HEK293 (cell line): Measurements from ENCODE around the gene HPF1.

Experiments
- PRDM4 ChIP-seq: fragments of 450-650 bp; formaldehyde crosslinking; IDR thresholded peaks from 2 replicates; pipeline ENCODE4 v1.5.1; 2017; ENCODE audit warnings: missing biosample characterization, missing genetic modification characterization
- SP3 ChIP-seq: fragments of 450-650 bp; formaldehyde crosslinking; IDR thresholded peaks from 2 replicates; pipeline ENCODE4 v1.5.1; 2016; ENCODE audit warnings: missing biosample characterization, missing genetic modification characterization
- ZNF121 ChIP-seq: fragments of 450-650 bp; formaldehyde crosslinking; IDR thresholded peaks from 2 replicates; pipeline ENCODE4 v1.5.1; 2016; ENCODE audit warnings: missing biosample characterization, missing genetic modification characterization
- ZNF324 ChIP-seq: fragments of 450-650 bp; formaldehyde crosslinking; IDR thresholded peaks from 2 replicates; pipeline ENCODE4 v1.5.1; 2016; ENCODE audit warnings: missing biosample characterization, missing genetic modification characterization
- ZNF449 ChIP-seq: fragments of 450-650 bp; formaldehyde crosslinking; IDR thresholded peaks from 2 replicates; pipeline ENCODE4 v1.5.1; 2017; ENCODE audit warnings: missing biosample characterization, mild to moderate bottlenecking, missing genetic modification characterization, moderate library complexity
- ZSCAN30 ChIP-seq: fragments of 450-650 bp; IDR thresholded peaks from 2 replicates; pipeline ENCODE4 v1.5.1; 2018; ENCODE audit warnings: missing biosample characterization, mild to moderate bottlenecking, missing genetic modification characterization, moderate library complexity
- TF ChIP-seq, protein P1 (sequence below): fragments of 450-650 bp; formaldehyde crosslinking; IDR thresholded peaks from 2 replicates; pipeline ENCODE4 v1.5.1; 2016; ENCODE audit warnings: missing biosample characterization, missing genetic modification characterization, borderline replicate concordance
- TF ChIP-seq, protein P2 (sequence below): fragments of 450-650 bp; IDR thresholded peaks from 2 replicates; pipeline ENCODE4 v1.5.1; 2018; ENCODE audit warnings: missing biosample characterization, missing genetic modification characterization
- TF ChIP-seq, protein P3 (sequence below): fragments of 450-650 bp; formaldehyde crosslinking; IDR thresholded peaks from 2 replicates; pipeline ENCODE4 v1.5.1; 2016; ENCODE audit warnings: missing biosample characterization, missing genetic modification characterization

DNA sequence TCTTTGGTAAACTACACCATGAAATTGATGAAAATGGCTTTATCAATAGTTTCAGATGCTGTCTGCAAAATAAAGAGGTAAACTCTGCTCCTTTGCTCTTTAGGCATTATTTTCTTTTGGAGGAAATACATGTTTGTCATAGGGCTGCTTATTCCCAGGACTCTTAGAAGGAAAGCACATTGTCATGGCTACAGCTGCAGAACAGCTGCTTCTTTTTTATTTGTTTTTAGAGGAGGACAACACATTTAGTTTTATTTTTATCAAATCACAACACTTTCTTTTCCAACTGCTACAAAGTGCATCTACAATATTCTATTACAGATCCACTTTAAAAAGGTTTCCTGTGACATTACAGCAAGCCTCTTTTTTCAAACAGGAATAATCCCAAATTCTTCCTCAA is 12.7 kb upstream of the HPF1 start:
- TF ChIP-seq, protein P1, sequence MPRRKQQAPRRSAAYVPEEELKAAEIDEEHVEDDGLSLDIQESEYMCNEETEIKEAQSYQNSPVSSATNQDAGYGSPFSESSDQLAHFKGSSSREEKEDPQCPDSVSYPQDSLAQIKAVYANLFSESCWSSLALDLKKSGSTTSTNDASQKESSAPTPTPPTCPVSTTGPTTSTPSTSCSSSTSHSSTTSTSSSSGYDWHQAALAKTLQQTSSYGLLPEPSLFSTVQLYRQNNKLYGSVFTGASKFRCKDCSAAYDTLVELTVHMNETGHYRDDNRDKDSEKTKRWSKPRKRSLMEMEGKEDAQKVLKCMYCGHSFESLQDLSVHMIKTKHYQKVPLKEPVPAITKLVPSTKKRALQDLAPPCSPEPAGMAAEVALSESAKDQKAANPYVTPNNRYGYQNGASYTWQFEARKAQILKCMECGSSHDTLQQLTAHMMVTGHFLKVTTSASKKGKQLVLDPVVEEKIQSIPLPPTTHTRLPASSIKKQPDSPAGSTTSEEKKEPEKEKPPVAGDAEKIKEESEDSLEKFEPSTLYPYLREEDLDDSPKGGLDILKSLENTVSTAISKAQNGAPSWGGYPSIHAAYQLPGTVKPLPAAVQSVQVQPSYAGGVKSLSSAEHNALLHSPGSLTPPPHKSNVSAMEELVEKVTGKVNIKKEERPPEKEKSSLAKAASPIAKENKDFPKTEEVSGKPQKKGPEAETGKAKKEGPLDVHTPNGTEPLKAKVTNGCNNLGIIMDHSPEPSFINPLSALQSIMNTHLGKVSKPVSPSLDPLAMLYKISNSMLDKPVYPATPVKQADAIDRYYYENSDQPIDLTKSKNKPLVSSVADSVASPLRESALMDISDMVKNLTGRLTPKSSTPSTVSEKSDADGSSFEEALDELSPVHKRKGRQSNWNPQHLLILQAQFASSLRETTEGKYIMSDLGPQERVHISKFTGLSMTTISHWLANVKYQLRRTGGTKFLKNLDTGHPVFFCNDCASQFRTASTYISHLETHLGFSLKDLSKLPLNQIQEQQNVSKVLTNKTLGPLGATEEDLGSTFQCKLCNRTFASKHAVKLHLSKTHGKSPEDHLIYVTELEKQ = no peak
- TF ChIP-seq ZNF449 (tag by site-specific recombination) = no peak
- TF ChIP-seq ZNF121 (tag by site-specific recombination) = no peak
- TF ChIP-seq, protein P2, sequence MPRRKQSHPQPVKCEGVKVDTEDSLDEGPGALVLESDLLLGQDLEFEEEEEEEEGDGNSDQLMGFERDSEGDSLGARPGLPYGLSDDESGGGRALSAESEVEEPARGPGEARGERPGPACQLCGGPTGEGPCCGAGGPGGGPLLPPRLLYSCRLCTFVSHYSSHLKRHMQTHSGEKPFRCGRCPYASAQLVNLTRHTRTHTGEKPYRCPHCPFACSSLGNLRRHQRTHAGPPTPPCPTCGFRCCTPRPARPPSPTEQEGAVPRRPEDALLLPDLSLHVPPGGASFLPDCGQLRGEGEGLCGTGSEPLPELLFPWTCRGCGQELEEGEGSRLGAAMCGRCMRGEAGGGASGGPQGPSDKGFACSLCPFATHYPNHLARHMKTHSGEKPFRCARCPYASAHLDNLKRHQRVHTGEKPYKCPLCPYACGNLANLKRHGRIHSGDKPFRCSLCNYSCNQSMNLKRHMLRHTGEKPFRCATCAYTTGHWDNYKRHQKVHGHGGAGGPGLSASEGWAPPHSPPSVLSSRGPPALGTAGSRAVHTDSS (tag by site-specific recombination) = no peak
- TF ChIP-seq ZNF324 = no peak
- no peak for TF ChIP-seq ZSCAN30 (tag by site-specific recombination)
- TF ChIP-seq, protein P3, sequence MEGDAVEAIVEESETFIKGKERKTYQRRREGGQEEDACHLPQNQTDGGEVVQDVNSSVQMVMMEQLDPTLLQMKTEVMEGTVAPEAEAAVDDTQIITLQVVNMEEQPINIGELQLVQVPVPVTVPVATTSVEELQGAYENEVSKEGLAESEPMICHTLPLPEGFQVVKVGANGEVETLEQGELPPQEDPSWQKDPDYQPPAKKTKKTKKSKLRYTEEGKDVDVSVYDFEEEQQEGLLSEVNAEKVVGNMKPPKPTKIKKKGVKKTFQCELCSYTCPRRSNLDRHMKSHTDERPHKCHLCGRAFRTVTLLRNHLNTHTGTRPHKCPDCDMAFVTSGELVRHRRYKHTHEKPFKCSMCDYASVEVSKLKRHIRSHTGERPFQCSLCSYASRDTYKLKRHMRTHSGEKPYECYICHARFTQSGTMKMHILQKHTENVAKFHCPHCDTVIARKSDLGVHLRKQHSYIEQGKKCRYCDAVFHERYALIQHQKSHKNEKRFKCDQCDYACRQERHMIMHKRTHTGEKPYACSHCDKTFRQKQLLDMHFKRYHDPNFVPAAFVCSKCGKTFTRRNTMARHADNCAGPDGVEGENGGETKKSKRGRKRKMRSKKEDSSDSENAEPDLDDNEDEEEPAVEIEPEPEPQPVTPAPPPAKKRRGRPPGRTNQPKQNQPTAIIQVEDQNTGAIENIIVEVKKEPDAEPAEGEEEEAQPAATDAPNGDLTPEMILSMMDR (tag by site-specific recombination) = no peak
- TF ChIP-seq PRDM4 (tag by site-specific recombination) = no peak
- TF ChIP-seq SP3 (tag by site-specific recombination) = no peak
